Body of pancreas (tissue), 4 donors: ENCODE data around the gene PALLD.

Source experiments
- POLR2A ChIP-seq, 3 donors: fragments of 450-650 bp; IDR thresholded peaks; one replicate each; pipeline ENCODE4 v1.6.1; 2016; ENCODE audit warnings: antibody characterized with exemption in 3 of 3, mild to moderate bottlenecking in 2 of 3
- TF ChIP-seq, protein P1 (sequence below), 7 experiments: fragments of 450-650 bp in 4 of 7; fragments of 200-600 bp in 3 of 7; sonication (generic) in 3 of 7; IDR thresholded peaks; one replicate each; pipeline ENCODE4 v1.5.1; 2016 to 2019; ENCODE audit warnings: antibody characterized with exemption in 7 of 7

- TF ChIP-seq, protein P1, sequence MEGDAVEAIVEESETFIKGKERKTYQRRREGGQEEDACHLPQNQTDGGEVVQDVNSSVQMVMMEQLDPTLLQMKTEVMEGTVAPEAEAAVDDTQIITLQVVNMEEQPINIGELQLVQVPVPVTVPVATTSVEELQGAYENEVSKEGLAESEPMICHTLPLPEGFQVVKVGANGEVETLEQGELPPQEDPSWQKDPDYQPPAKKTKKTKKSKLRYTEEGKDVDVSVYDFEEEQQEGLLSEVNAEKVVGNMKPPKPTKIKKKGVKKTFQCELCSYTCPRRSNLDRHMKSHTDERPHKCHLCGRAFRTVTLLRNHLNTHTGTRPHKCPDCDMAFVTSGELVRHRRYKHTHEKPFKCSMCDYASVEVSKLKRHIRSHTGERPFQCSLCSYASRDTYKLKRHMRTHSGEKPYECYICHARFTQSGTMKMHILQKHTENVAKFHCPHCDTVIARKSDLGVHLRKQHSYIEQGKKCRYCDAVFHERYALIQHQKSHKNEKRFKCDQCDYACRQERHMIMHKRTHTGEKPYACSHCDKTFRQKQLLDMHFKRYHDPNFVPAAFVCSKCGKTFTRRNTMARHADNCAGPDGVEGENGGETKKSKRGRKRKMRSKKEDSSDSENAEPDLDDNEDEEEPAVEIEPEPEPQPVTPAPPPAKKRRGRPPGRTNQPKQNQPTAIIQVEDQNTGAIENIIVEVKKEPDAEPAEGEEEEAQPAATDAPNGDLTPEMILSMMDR (IDR thresholded peaks at IDR 0.05), result no peak
- TF ChIP-seq POLR2A (IDR thresholded peaks at IDR 0.05), result no peak
Observed at GRCh38 chr4:168857546-168858314, 360.9 kb downstream of the PALLD start.
